Left lung (tissue), 10 donors: ENCODE results near the gene SH3YL1. TPM values are rescaled to one million over a fixed set of nuclear protein-coding genes. Genes with fewer than 3 reads are reported as not detected.

Experiments
- ATAC-seq: fragments of 200-7000 bp; cut with Tn5 transposase; one replicate; pipeline ENCODE4 v1.9.1; 2020; ENCODE audit warnings: moderate library complexity
- DNase-seq, 4 donors: peaks; one replicate each; pipeline ENCODE4 v3.0.0-alpha.2; 2013 to 2020
- H3K27ac ChIP-seq, 2 donors: fragments of 200-600 bp; sonication (generic) in 1 of 2; one replicate each; pipeline versions ENCODE4 v1.5.0 to v1.8.0; 2020 to 2021
- H3K27me3 ChIP-seq, 2 donors: fragments of 200-600 bp; sonication (generic) in 1 of 2; one replicate each; pipeline versions ENCODE4 v1.5.0 to v1.8.0; 2020 to 2021
- H3K36me3 ChIP-seq, 2 donors: fragments of 200-600 bp; sonication (generic) in 1 of 2; one replicate each; pipeline versions ENCODE4 v1.5.0 to v1.8.0; 2020 to 2021
- H3K4me1 ChIP-seq, 2 donors: fragments of 200-600 bp; one replicate each; pipeline ENCODE4 v1.8.0; 2021
- H3K4me3 ChIP-seq, 2 donors: fragments of 200-600 bp; sonication (generic) in 1 of 2; one replicate each; pipeline versions ENCODE4 v1.5.0 to v1.8.0; 2020 to 2021; ENCODE audit warnings: mild to moderate bottlenecking in 1 of 2
- H3K9me3 ChIP-seq, 2 donors: fragments of 200-600 bp; sonication (generic) in 1 of 2; one replicate each; pipeline versions ENCODE4 v1.5.0 to v1.8.0; 2020 to 2021
- CTCF ChIP-seq, 2 donors: fragments of 200-600 bp; sonication (generic) in 1 of 2; IDR thresholded peaks; one replicate each; pipeline versions ENCODE4 v1.5.0 to v1.8.0; 2021; ENCODE audit warnings: antibody characterized with exemption in 2 of 2
- intact Hi-C, 2 donors: fragments of 100-400 bp; cut with DNase I; formaldehyde crosslinking; loops; one replicate each; pipeline versions ENCODE4 v1.11.2 to v1.14.2; 2022
- polyA plus RNA-seq, 6 donors: library from polyadenylated mRNA; unstranded; fragments of 120-200 nt; gene quantifications; one replicate each; pipeline ENCODE4 v1.2.1, GENCODE V29; 2013; ENCODE audit not compliant: insufficient read length in 6 of 6
- total RNA-seq, 2 donors: library from RNA; stranded (reverse); fragmentation: NEBNext Ultra II Directional; extraction: Animal tissue kit (Norgen Biotek cat#: 25700); gene quantifications; one replicate each; pipeline ENCODE4 v1.2.1, GENCODE V29; 2021
- donor health status: DM: no; HTN: yes; CAD: no.
- donor health status: DM: no; HTN: no; CAD: no.

Gene SH3YL1
- total and polyA plus RNA-seq, 8 donors = 49.1 to 157 (median 112) TPM

- peaks cover 2 to 34% of the 10 kb centered on the region in 2 donors for H3K4me1 ChIP-seq
- H3K9me3 ChIP-seq = no peaks in the 10 kb centered on the region
- no peak for TF ChIP-seq CTCF (IDR thresholded peaks at IDR 0.05)
- H3K27ac ChIP-seq = no peak overlapping the region
- H3K27me3 ChIP-seq = peaks cover 4 to 72% of the 10 kb centered on the region in 2 donors
- H3K36me3 ChIP-seq = peaks cover 0 to 14% of the 10 kb centered on the region in 2 donors
- H3K4me3 ChIP-seq = peak overlapping the region; percentile 36 to 50
- DNase-seq (no peak), ATAC-seq (no peak)
- intact Hi-C loops = no loop called here
These were observed 23.1 kb upstream of the SH3YL1 start for GRCh38 chr2:286774-287392.

GRCh38 chr2:286035-286434 lies 22.2 kb upstream of the SH3YL1 start:
- intact Hi-C loops = no loop called here
- no peak overlapping the region for H3K4me3 ChIP-seq

GRCh38 chr2:285531-285930 lies 21.7 kb upstream of the SH3YL1 start:
- DNase-seq (no peak), ATAC-seq (no peak)
- intact Hi-C loops = no loop called here

More at GRCh38 chr2:286035-286434, 22.2 kb upstream of the SH3YL1 start:
- Histone ChIP-seq H3K27me3 (peaks cover 4 to 63% of the 10 kb centered on the region in 2 donors), H3K27ac (no peak overlapping the region), H3K9me3 (no peaks in the 10 kb centered on the region), H3K36me3 (peaks cover 0 to 23% of the 10 kb centered on the region in 2 donors), H3K4me1 (peaks cover 2 to 34% of the 10 kb centered on the region in 2 donors)
- DNase-seq (no peak), ATAC-seq (no peak)
- no peak for TF ChIP-seq CTCF (IDR thresholded peaks at IDR 0.05)

GRCh38 chr2:284896-285492 lies 21.2 kb upstream of the SH3YL1 start:
- no peak for DNase-seq
- intact Hi-C loops = no loop called here
- no peak for ATAC-seq
- H3K4me3 ChIP-seq = no peak overlapping the region
- no peaks in the 10 kb centered on the region for H3K9me3 ChIP-seq
- H3K36me3 ChIP-seq = peaks cover 0 to 32% of the 10 kb centered on the region in 2 donors
- H3K4me1 ChIP-seq = peaks cover 2 to 30% of the 10 kb centered on the region in 2 donors
- no peak for TF ChIP-seq CTCF (IDR thresholded peaks at IDR 0.05)
- H3K27ac ChIP-seq = no peak overlapping the region
- peaks cover 4 to 53% of the 10 kb centered on the region in 2 donors for H3K27me3 ChIP-seq

More at GRCh38 chr2:285531-285930, 21.7 kb upstream of the SH3YL1 start:
- H3K36me3 ChIP-seq = peaks cover 0 to 28% of the 10 kb centered on the region in 2 donors
- H3K9me3 ChIP-seq = no peaks in the 10 kb centered on the region
- peaks cover 4 to 58% of the 10 kb centered on the region in 2 donors for H3K27me3 ChIP-seq
- no peak overlapping the region for H3K4me3 ChIP-seq
- peaks cover 2 to 34% of the 10 kb centered on the region in 2 donors for H3K4me1 ChIP-seq
- no peak for TF ChIP-seq CTCF (IDR thresholded peaks at IDR 0.05)
- no peak overlapping the region for H3K27ac ChIP-seq

GRCh38 chr2:283996-284794 lies 20.4 kb upstream of the SH3YL1 start:
- Histone ChIP-seq H3K4me1 (peaks cover 2 to 22% of the 10 kb centered on the region in 2 donors), H3K9me3 (no peaks in the 10 kb centered on the region), H3K27me3 (peaks cover 2 to 45% of the 10 kb centered on the region in 2 donors), H3K27ac (no peak overlapping the region), H3K4me3 (no peak overlapping the region), H3K36me3 (peaks cover 0 to 38% of the 10 kb centered on the region in 2 donors)
- intact Hi-C loops = no loop called here
- DNase-seq (no peak), ATAC-seq (no peak)
- no peak for TF ChIP-seq CTCF (IDR thresholded peaks at IDR 0.05)
